ENCODE measurements around the gene ECD.

The ECD gene

GRCh38 chr10:73088304-73088703, 79.5 kb downstream of the ECD start:
- in situ Hi-C loops (cut with MboI; ENCODE audit: low sequenced_read_pairs, unreplicated experiment), result no loop called here
- no peak for TF ChIP-seq CTCF (IDR thresholded peaks at IDR 0.05; ENCODE audit: borderline replicate concordance, control extremely low read depth, extremely low read depth, insufficient read depth, missing control alignments)
- no peak for DNase-seq (ENCODE audit: low spot score)

- no peak for DNase-seq (ENCODE audit: low spot score)
- TF ChIP-seq CTCF (IDR thresholded peaks at IDR 0.05; ENCODE audit: borderline replicate concordance, control extremely low read depth, extremely low read depth, insufficient read depth, missing control alignments), result no peak
- in situ Hi-C loops (cut with MboI; ENCODE audit: low sequenced_read_pairs, unreplicated experiment), result no loop called here
Measured at GRCh38 chr10:73086816-73087215, 81.0 kb downstream of the ECD start.

- in situ Hi-C loops (cut with MboI; ENCODE audit: low sequenced_read_pairs, unreplicated experiment), result no loop called here
- no peak for TF ChIP-seq CTCF (IDR thresholded peaks at IDR 0.05; ENCODE audit: borderline replicate concordance, control extremely low read depth, extremely low read depth, insufficient read depth, missing control alignments)
- no peak for DNase-seq (ENCODE audit: low spot score)
Measured at GRCh38 chr10:73084209-73084608, 83.6 kb downstream of the ECD start.

Measured in GM13976 (cell line).